ENCODE measurements around the gene SPP1.

DNA sequence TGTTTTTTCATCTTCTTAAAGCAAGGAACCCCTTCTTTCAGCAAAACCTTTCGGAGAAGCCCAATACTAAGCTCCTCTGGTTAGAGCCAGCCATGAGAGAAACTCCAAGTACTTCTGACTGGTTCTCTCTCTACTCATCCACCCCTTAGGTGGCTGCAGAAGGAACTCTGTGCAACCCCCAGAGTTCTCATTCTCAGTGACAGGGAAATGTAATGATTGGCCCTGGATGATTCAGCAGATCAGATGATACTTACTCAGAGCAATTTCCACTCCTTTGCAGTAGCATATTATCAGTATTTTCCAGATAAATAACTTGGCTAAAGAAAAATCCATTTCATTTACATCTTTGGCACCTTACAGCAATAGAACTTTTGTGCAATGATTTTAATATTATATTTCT is 3.2 kb downstream of the SPP1 start:
- no peak for TF ChIP-seq POLR2A (IDR thresholded peaks at IDR 0.05)
- TF ChIP-seq CTCF (IDR thresholded peaks at IDR 0.05), result no peak
